Neural progenitor cell (in vitro differentiated cells): ENCODE measurements around the gene ZKSCAN1. TPM values are rescaled to one million over a fixed set of nuclear protein-coding genes. Genes with fewer than 3 reads are reported as not detected.

Source experiments
- DNase-seq: peaks from one replicate; pipeline ENCODE4 v3.0.0-alpha.2; 2016; ENCODE audit warnings: low spot score
- H2AFZ ChIP-seq: fragments of 200-600 bp; sonication (generic); replicated peaks from 2 replicates; pipeline ENCODE4 v1.6.1; 2016; ENCODE audit warnings: antibody characterized with exemption
- H3F3A ChIP-seq: fragments of 200-600 bp; sonication (generic); 2 replicates; pipeline ENCODE4 v1.6.1; 2016; ENCODE audit warnings: antibody characterized with exemption, low read depth
- H3K27ac ChIP-seq: fragments of 200-600 bp; sonication (generic); 2 replicates; pipeline ENCODE4 v1.5.1; 2016; ENCODE audit warnings: mild to moderate bottlenecking
- H3K27me3 ChIP-seq: fragments of 200-600 bp; sonication (generic); 2 replicates; pipeline ENCODE4 v1.6.1; 2016; ENCODE audit warnings: mild to moderate bottlenecking, moderate library complexity
- H3K36me3 ChIP-seq: fragments of 200-600 bp; sonication (generic); 2 replicates; pipeline ENCODE4 v1.5.1; 2016
- H3K4me1 ChIP-seq: fragments of 200-600 bp; sonication (generic); 2 replicates; pipeline ENCODE4 v1.6.1; 2016; ENCODE audit warnings: mixed run types
- H3K4me2 ChIP-seq: fragments of 200-600 bp; sonication (generic); 2 replicates; pipeline ENCODE4 v1.6.1; 2016
- H3K4me3 ChIP-seq: fragments of 200-600 bp; sonication (generic); 2 replicates; pipeline ENCODE4 v1.5.1; 2016
- H3K79me2 ChIP-seq: fragments of 200-600 bp; sonication (generic); 2 replicates; pipeline ENCODE4 v1.6.1; 2016; ENCODE audit warnings: low read depth
- H3K9ac ChIP-seq: fragments of 200-600 bp; sonication (generic); 2 replicates; pipeline ENCODE4 v1.6.1; 2016
- H3K9me3 ChIP-seq: fragments of 200-600 bp; sonication (generic); 2 replicates; pipeline ENCODE4 v1.5.1; 2016; ENCODE audit warnings: low read depth
- H4K20me1 ChIP-seq: fragments of 200-600 bp; sonication (generic); 2 replicates; pipeline ENCODE4 v1.6.1; 2016; ENCODE audit warnings: low read depth
- H3K27ac Mint-ChIP-seq: 3 replicates; pipeline ENCODE4 v1.8.0; 2021; ENCODE audit warnings: mixed read lengths
- H3K27me3 Mint-ChIP-seq: 2 replicates; pipeline ENCODE4 v1.8.0; 2022; ENCODE audit warnings: low read depth, mild to moderate bottlenecking, inconsistent platforms, moderate library complexity, mixed read lengths; ENCODE audit not compliant: insufficient read depth
- H3K36me3 Mint-ChIP-seq: 3 replicates; pipeline ENCODE4 v1.8.0; 2021; ENCODE audit warnings: mixed read lengths
- H3K4me1 Mint-ChIP-seq: 3 replicates; pipeline ENCODE4 v1.8.0; 2021; ENCODE audit warnings: mixed read lengths
- H3K4me3 Mint-ChIP-seq: 3 replicates; pipeline ENCODE4 v1.8.0; 2021; ENCODE audit warnings: mild to moderate bottlenecking, moderate library complexity, mixed read lengths
- H3K9me3 Mint-ChIP-seq: 3 replicates; pipeline ENCODE4 v1.8.0; 2020; ENCODE audit warnings: mixed read lengths
- EZH2 ChIP-seq: fragments of 200-600 bp; sonication (generic); IDR thresholded peaks from 2 replicates; pipeline ENCODE4 v1.6.1; 2017; ENCODE audit warnings: antibody characterized with exemption, mild to moderate bottlenecking, moderate library complexity
- EZH2phosphoT487 ChIP-seq: fragments of 200-600 bp; sonication (generic); IDR thresholded peaks from 2 replicates; pipeline ENCODE4 v1.6.1; 2017; ENCODE audit warnings: antibody characterized with exemption
- total RNA-seq: library from RNA; depleted of rRNA; stranded (reverse); fragments of >200 nt; gene quantifications from 2 replicates; pipeline ENCODE4 v1.2.3, GENCODE V29; 2015; ENCODE audit warnings: low replicate concordance
- TF ChIP-seq, protein P1 (sequence below): fragments of 200-600 bp; sonication (generic); IDR thresholded peaks from 2 replicates; pipeline ENCODE4 v1.5.1; 2017; ENCODE audit warnings: antibody characterized with exemption, mild to moderate bottlenecking

Gene ZKSCAN1
- total RNA-seq, 1 donor from 2014 or later: 43.2 TPM

DNA sequence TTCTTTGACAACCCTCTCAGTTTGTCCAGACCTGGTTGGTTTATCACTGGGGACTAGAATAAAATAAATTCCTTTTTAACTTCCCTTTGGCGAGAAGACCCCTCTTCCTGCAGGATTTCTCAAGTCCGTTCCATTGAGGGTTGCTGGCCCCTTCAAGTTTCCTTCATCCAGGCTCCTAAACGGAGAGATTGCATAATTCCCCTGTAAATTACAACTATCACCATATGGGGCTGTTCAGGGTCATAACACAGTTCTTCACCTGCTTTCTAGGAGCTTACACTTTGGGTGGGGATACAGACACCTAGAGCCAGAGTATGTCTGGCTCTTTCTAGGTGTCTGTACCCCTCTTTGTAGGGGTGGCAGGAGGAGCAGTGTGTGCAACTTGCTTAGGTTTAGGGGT lies 70.1 kb downstream of the ZKSCAN1 start:
- H3K9ac ChIP-seq: no peak overlapping the region
- no peak overlapping the region for H2AFZ ChIP-seq
- no peak for DNase-seq
- H3K36me3 Mint-ChIP-seq: peaks cover 10% of the 10 kb centered on the region
- H3K27me3 ChIP-seq: no peaks in the 10 kb centered on the region
- peaks cover 3% of the 10 kb centered on the region for H3K4me1 ChIP-seq
- no peak overlapping the region for H3K4me2 ChIP-seq
- H3K4me1 Mint-ChIP-seq: peaks cover 26% of the 10 kb centered on the region
- no peak for TF ChIP-seq EZH2
- TF ChIP-seq, protein P1, sequence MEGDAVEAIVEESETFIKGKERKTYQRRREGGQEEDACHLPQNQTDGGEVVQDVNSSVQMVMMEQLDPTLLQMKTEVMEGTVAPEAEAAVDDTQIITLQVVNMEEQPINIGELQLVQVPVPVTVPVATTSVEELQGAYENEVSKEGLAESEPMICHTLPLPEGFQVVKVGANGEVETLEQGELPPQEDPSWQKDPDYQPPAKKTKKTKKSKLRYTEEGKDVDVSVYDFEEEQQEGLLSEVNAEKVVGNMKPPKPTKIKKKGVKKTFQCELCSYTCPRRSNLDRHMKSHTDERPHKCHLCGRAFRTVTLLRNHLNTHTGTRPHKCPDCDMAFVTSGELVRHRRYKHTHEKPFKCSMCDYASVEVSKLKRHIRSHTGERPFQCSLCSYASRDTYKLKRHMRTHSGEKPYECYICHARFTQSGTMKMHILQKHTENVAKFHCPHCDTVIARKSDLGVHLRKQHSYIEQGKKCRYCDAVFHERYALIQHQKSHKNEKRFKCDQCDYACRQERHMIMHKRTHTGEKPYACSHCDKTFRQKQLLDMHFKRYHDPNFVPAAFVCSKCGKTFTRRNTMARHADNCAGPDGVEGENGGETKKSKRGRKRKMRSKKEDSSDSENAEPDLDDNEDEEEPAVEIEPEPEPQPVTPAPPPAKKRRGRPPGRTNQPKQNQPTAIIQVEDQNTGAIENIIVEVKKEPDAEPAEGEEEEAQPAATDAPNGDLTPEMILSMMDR: no peak
- no peak for TF ChIP-seq EZH2phosphoT487
- H3K36me3 ChIP-seq: no peaks in the 10 kb centered on the region
- peaks cover 5% of the 10 kb centered on the region for H3K9me3 Mint-ChIP-seq
- H3K27ac Mint-ChIP-seq: peak overlapping the region; percentile 37
- H3K9me3 ChIP-seq: no peaks in the 10 kb centered on the region
- H3K27ac ChIP-seq: no peak overlapping the region
- H3K4me3 ChIP-seq: no peak overlapping the region
- H3F3A ChIP-seq: peaks cover 44% of the 10 kb centered on the region
- H4K20me1 ChIP-seq: peaks cover under 1% of the 10 kb centered on the region
- H3K27me3 Mint-ChIP-seq: peaks cover 8% of the 10 kb centered on the region
- no peak overlapping the region for H3K4me3 Mint-ChIP-seq
- H3K79me2 ChIP-seq: peaks cover 25% of the 10 kb centered on the region

DNA sequence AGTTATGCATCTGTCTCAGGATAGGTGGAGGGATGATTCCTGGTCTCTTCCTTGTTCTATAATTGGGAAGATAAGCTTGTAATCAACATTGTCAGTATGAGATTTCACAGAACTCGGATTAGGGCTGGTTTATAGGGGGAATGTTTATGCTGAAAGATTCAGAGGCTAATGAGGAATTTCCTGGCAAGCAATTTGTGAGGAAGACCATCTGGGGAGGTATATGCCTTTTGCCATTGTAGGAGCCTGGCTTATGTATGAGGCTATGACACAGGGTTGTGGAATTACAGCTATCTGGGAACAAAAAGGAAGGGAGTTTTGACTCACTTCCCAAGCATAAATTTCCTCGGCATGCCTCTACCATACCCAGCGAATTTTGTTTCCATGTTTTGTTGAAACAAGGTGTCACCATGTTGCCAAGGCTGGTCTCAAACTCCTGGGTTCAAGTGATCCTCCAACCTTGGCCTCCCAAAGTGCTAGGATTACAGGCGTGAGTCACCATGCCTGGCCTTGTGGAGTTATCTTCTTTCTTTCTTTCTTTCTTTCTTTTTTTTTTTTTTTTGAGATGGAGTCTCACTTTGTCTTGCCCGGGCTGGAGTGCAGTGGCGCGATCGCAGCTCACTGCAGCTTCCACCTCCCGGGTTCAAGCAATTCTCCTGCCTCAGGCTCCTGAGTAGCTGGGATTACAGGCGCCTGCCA lies 71.8 kb downstream of the ZKSCAN1 start:
- Mint-ChIP-seq H3K27me3 (peaks cover 3% of the 10 kb centered on the region), H3K9me3 (no peaks in the 10 kb centered on the region), H3K4me1 (peaks cover 26% of the 10 kb centered on the region), H3K4me3 (peak overlapping the region; percentile 51), H3K27ac (peak overlapping the region; percentile 57), H3K36me3 (peaks cover 13% of the 10 kb centered on the region)
- Histone ChIP-seq H3K27me3 (no peaks in the 10 kb centered on the region), H3K9ac (no peak overlapping the region), H3K4me1 (peaks cover 3% of the 10 kb centered on the region), H2AFZ (no peak overlapping the region), H3K4me3 (no peak overlapping the region), H4K20me1 (no peaks in the 10 kb centered on the region), H3F3A (peaks cover 57% of the 10 kb centered on the region), H3K36me3 (no peaks in the 10 kb centered on the region), H3K9me3 (no peaks in the 10 kb centered on the region), H3K27ac (no peak overlapping the region), H3K4me2 (no peak overlapping the region), H3K79me2 (peaks cover 14% of the 10 kb centered on the region)
- TF ChIP-seq, protein P1: no peak
- TF ChIP-seq EZH2phosphoT487 (no peak), EZH2 (no peak)
- no peak for DNase-seq

DNA sequence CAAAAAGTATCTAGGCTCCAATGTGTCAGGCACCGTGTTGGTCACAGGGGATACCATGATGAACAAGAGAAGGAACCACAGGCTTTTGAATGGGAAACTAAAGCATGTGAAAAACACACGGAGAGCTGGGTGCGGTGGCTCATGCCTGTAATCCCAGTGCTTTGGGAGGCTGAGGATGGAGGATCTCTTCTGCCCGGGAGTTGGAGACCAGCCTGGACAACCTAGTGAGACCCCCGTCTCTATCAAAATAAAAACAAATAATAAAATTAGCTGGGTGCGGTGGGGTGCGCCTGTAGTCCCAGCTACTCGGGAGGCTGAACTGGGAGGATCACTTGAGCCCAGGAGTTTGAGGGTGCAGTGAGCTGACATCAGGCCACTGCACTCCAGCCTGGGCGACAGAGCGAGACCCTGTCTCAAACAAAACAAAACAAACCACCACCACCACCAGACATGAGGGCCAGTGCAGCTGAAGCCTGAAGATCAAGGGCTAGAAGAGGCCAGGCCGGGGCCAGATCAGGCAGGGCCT lies 72.8 kb downstream of the ZKSCAN1 start:
- Histone ChIP-seq H3K9ac (no peak overlapping the region), H3K36me3 (no peaks in the 10 kb centered on the region), H3K27me3 (no peaks in the 10 kb centered on the region), H3F3A (peaks cover 59% of the 10 kb centered on the region), H3K4me2 (peak overlapping the region; percentile 81), H3K4me3 (peak overlapping the region; percentile 71), H2AFZ (peak overlapping the region; percentile 88), H4K20me1 (peaks cover 6% of the 10 kb centered on the region), H3K9me3 (no peaks in the 10 kb centered on the region), H3K4me1 (peaks cover 3% of the 10 kb centered on the region), H3K79me2 (peaks cover 14% of the 10 kb centered on the region), H3K27ac (no peak overlapping the region)
- no peaks in the 10 kb centered on the region for H3K9me3 Mint-ChIP-seq
- H3K4me1 Mint-ChIP-seq: peaks cover 23% of the 10 kb centered on the region
- TF ChIP-seq EZH2phosphoT487 (no peak), EZH2 (no peak)
- TF ChIP-seq, protein P1: no peak
- peaks cover 7% of the 10 kb centered on the region for H3K27me3 Mint-ChIP-seq
- H3K4me3 Mint-ChIP-seq: peak overlapping the region; percentile 96
- H3K36me3 Mint-ChIP-seq: peaks cover 21% of the 10 kb centered on the region
- no peak for DNase-seq
- peak overlapping the region; percentile 87 for H3K27ac Mint-ChIP-seq
